ENCODE data around the gene SHC3. TPM values are rescaled to one million over a fixed set of nuclear protein-coding genes. Genes with fewer than 3 reads are reported as not detected.

Gene SHC3
- total and polyA plus RNA-seq, 2 experiments from 2014 or later, result 1.3 to 2.9 TPM

GRCh38 chr9:89036891-89037290 is 141.7 kb downstream of the SHC3 start:
- Histone ChIP-seq H3K4me2 (no peak overlapping the region), H3K36me3 (ENCODE audit: insufficient read depth) (no peaks in the 10 kb centered on the region)
- H3K36me3 Mint-ChIP-seq (ENCODE audit: low read depth), result no peaks in the 10 kb centered on the region; the same call in 2 of the 3 replicates

GRCh38 chr9:89036383-89036782 is 142.2 kb downstream of the SHC3 start:
- Mint-ChIP-seq H3K36me3 (ENCODE audit: low read depth) (peaks cover under 1% of the 10 kb centered on the region; the same call in 1 of the 3 replicates), H3K4me1 (no peaks in the 10 kb centered on the region), H3K9me3 (no peaks in the 10 kb centered on the region), H3K27ac (no peak overlapping the region), H3K27me3 (ENCODE audit: insufficient read depth, low read depth, poor library complexity) (peaks cover 2% of the 10 kb centered on the region), H3K4me3 (no peak overlapping the region)
- H2AFZ ChIP-seq, result no peak overlapping the region
- no peaks in the 10 kb centered on the region for H3K4me1 ChIP-seq (ENCODE audit: insufficient read depth)
- no peaks in the 10 kb centered on the region for H3K36me3 ChIP-seq (ENCODE audit: insufficient read depth)
- no peaks in the 10 kb centered on the region for H3K27me3 ChIP-seq (ENCODE audit: insufficient read depth)
- DNase-seq (ENCODE audit: low spot score), result no peak
- H3K9me2 ChIP-seq (ENCODE audit: insufficient read depth), result peaks cover 9% of the 10 kb centered on the region; the same call in 1 of the 2 replicates
- no peak overlapping the region for H3K4me3 ChIP-seq
- no peaks in the 10 kb centered on the region for H4K20me1 ChIP-seq (replicated peaks; ENCODE audit: insufficient read depth)
- no peaks in the 10 kb centered on the region for H3K79me2 ChIP-seq (replicated peaks; ENCODE audit: insufficient read depth)
- no peak overlapping the region for H3K27ac ChIP-seq (ENCODE audit: low read depth)
- H3K4me2 ChIP-seq, result no peak overlapping the region
- no peaks in the 10 kb centered on the region for H3F3A ChIP-seq (replicated peaks; ENCODE audit: low read depth)
- no peak for ATAC-seq
- TF ChIP-seq POLR2AphosphoS5 (IDR thresholded peaks at IDR 0.05; ENCODE audit: low read depth) (no peak), EZH2phosphoT487 (IDR thresholded peaks at IDR 0.05; ENCODE audit: unreplicated experiment) (no peak), REST (IDR thresholded peaks at IDR 0.05; ENCODE audit: unreplicated experiment) (no peak), ETS1 (IDR thresholded peaks at IDR 0.05) (no peak), CREB1 (CRISPR knock-in tag; IDR thresholded peaks at IDR 0.05; ENCODE audit: low read depth) (no peak), NANOG (IDR thresholded peaks at IDR 0.05; ENCODE audit: borderline replicate concordance) (no peak), EZH2 (IDR thresholded peaks at IDR 0.05; ENCODE audit: low read depth, unreplicated experiment) (no peak), ZNF331 (CRISPR knock-in tag; IDR thresholded peaks at IDR 0.05; ENCODE audit: low read depth) (no peak), STAT1 (IDR thresholded peaks at IDR 0.05; ENCODE audit: unreplicated experiment) (no peak), ZNF114 (CRISPR knock-in tag; IDR thresholded peaks at IDR 0.05) (no peak), CTCF (conservative IDR thresholded peaks at IDR 0.05; ENCODE audit: low read depth in 2 of 2) (no peak), JUNB (IDR thresholded peaks at IDR 0.05; ENCODE audit: unreplicated experiment) (no peak)

More at GRCh38 chr9:89036891-89037290, 141.7 kb downstream of the SHC3 start:
- no peaks in the 10 kb centered on the region for H4K20me1 ChIP-seq (replicated peaks; ENCODE audit: insufficient read depth)
- H3K4me3 ChIP-seq, result no peak overlapping the region
- DNase-seq (ENCODE audit: low spot score) (no peak), ATAC-seq (no peak)
- H3K27me3 ChIP-seq (ENCODE audit: insufficient read depth), result no peaks in the 10 kb centered on the region
- Mint-ChIP-seq H3K9me3 (no peaks in the 10 kb centered on the region), H3K4me3 (no peak overlapping the region), H3K27me3 (ENCODE audit: insufficient read depth, low read depth, poor library complexity) (peaks cover 2% of the 10 kb centered on the region), H3K4me1 (no peaks in the 10 kb centered on the region), H3K27ac (no peak overlapping the region)
- H3K79me2 ChIP-seq (replicated peaks; ENCODE audit: insufficient read depth), result no peaks in the 10 kb centered on the region
- H3K9me2 ChIP-seq (ENCODE audit: insufficient read depth), result peaks cover 9% of the 10 kb centered on the region; the same call in 1 of the 2 replicates
- no peak overlapping the region for H3K27ac ChIP-seq (ENCODE audit: low read depth)
- no peaks in the 10 kb centered on the region for H3K4me1 ChIP-seq (ENCODE audit: insufficient read depth)
- H2AFZ ChIP-seq, result no peak overlapping the region
- H3F3A ChIP-seq (replicated peaks; ENCODE audit: low read depth), result no peaks in the 10 kb centered on the region
- TF ChIP-seq EZH2phosphoT487 (IDR thresholded peaks at IDR 0.05; ENCODE audit: unreplicated experiment), result no peak
- TF ChIP-seq STAT1 (IDR thresholded peaks at IDR 0.05; ENCODE audit: unreplicated experiment), result no peak

Measured in GM23338 (cell line).